HG02588 (cell line): ENCODE measurements around the gene PTPRA.
"Not testable (repeated sequence)": the region's sequence is repeated elsewhere in the genome, so short reads cannot be mapped to it uniquely, and the experiment has no call there.

ENCODE experiments used
- ATAC-seq: cut with Tn5 transposase; IDR thresholded peaks from one replicate; pipeline ENCODE4 v1.9.1; 2021; ENCODE audit warnings: mild to moderate bottlenecking, moderate library complexity; ENCODE audit not compliant: unreplicated experiment

The PTPRA gene

GRCh38 chr20:2883726-2884637 is 10.7 kb downstream of the PTPRA start:
- ATAC-seq, result no peak

GRCh38 chr20:2887715-2888114 is 14.4 kb downstream of the PTPRA start:
- ATAC-seq, result no peak

GRCh38 chr20:2888224-2888955 is 15.1 kb downstream of the PTPRA start:
- ATAC-seq, result no peak

- no peak for ATAC-seq
Observed at GRCh38 chr20:2889209-2889608, 15.9 kb downstream of the PTPRA start.

- ATAC-seq, result no peak
Observed at GRCh38 chr20:2889797-2890196, 16.5 kb downstream of the PTPRA start.

- no peak for ATAC-seq
Observed at GRCh38 chr20:2890742-2891141, 17.5 kb downstream of the PTPRA start.

- ATAC-seq, result no peak
Observed at GRCh38 chr20:2891343-2891742, 18.1 kb downstream of the PTPRA start.

- ATAC-seq, result no peak
Observed at GRCh38 chr20:2892376-2892775, 19.1 kb downstream of the PTPRA start.

GRCh38 chr20:2894221-2894620 is 20.9 kb downstream of the PTPRA start:
- ATAC-seq, result no peak

- not testable (repeated sequence) for ATAC-seq
Observed at GRCh38 chr20:2895154-2895553, 21.9 kb downstream of the PTPRA start.

- ATAC-seq, result no peak
Observed at GRCh38 chr20:2899243-2899642, 26.0 kb downstream of the PTPRA start.

- ATAC-seq, result no peak
Observed at GRCh38 chr20:2900845-2901592, 27.7 kb downstream of the PTPRA start.

- no peak for ATAC-seq
Observed at GRCh38 chr20:2902291-2902690, 29.0 kb downstream of the PTPRA start.

- ATAC-seq, result no peak
Observed at GRCh38 chr20:2902818-2903217, 29.5 kb downstream of the PTPRA start.

- ATAC-seq, result no peak
Observed at GRCh38 chr20:2903686-2904085, 30.4 kb downstream of the PTPRA start.

GRCh38 chr20:2907519-2907918 is 34.2 kb downstream of the PTPRA start:
- no peak for ATAC-seq

GRCh38 chr20:2909953-2910352 is 36.7 kb downstream of the PTPRA start:
- ATAC-seq, result no peak

GRCh38 chr20:2911200-2911599 is 37.9 kb downstream of the PTPRA start:
- ATAC-seq, result no peak

GRCh38 chr20:2914160-2914559 is 40.9 kb downstream of the PTPRA start:
- ATAC-seq, result no peak

GRCh38 chr20:2917266-2917665 is 44.0 kb downstream of the PTPRA start:
- ATAC-seq, result no peak
